Measurements from ENCODE around the gene LY6G6F.

DNA sequence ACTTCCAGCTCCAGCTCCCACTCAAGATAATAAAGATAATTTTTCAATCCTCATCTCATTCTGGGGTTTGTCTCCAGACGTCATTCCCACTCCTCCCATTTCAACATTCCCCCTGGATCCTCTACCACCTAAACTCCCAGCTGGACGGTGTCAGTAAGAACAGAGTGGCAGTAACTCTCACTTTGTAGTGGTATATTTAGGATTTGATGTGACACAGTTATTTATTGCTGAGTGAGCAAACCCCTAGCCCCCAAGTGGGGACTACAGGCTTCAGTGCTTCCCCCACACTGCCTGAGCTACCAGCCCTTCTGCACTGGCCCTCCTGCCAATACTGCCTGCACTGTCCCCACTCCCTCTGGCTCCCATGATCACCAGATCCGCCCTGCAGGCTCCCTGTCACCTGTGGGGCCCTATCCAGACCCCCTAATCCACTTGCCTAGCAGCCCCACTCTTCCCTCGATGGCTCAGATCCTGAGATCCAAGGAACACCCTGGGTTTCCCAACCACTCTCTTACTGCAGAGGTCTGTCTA lies 48.4 kb upstream of the LY6G6F start:
- TF ChIP-seq POLR2A (IDR thresholded peaks at IDR 0.05) (no peak), CTCF (IDR thresholded peaks at IDR 0.05) (no peak), POLR2AphosphoS5 (IDR thresholded peaks at IDR 0.05) (no peak)
